Stimulated activated CD8-positive, alpha-beta memory T cell treated with anti-CD3 and anti-CD28 coated beads, Interleukin-15, amount 100 ng/mL, for 48 hours (primary cell): Measurements from ENCODE around the gene ZGPAT.

Experiments used
- DNase-seq, 2 donors: peaks; one replicate each; pipeline ENCODE4 v3.0.0-alpha.2; 2020; ENCODE audit warnings: low read depth in 2 of 2

The ZGPAT gene

GRCh38 chr20:63782521-63782971, 74.7 kb downstream of the ZGPAT start:
- DNase-seq = no peak

GRCh38 chr20:63783970-63784369, 76.1 kb downstream of the ZGPAT start:
- DNase-seq = no peak

GRCh38 chr20:63785691-63786131, 77.9 kb downstream of the ZGPAT start:
- no peak for DNase-seq
